Muscle of back (tissue), 11 donors: ENCODE results near the gene STARD10. TPM values are rescaled to one million over a fixed set of nuclear protein-coding genes. Genes with fewer than 3 reads are reported as not detected.
"Not testable (repeated sequence)": the region's sequence is repeated elsewhere in the genome, so short reads cannot be mapped to it uniquely, and the experiment has no call there.

Source experiments
- DNase-seq, 3 donors: peaks; one replicate each; pipeline versions ENCODE4 v3.0.0 to v3.0.0-alpha.2; 2013
- polyA plus RNA-seq, 10 donors: library from polyadenylated mRNA; unstranded; fragments of 120-200 nt; gene quantifications; one replicate each; pipeline ENCODE4 v1.2.1, GENCODE V29; 2013; ENCODE audit not compliant: insufficient read length in 10 of 10

The STARD10 gene
- polyA plus RNA-seq, 10 donors, result 36.9 to 68.3 (median 46.8) TPM

- DNase-seq, result no peak
Measured at GRCh38 chr11:72828081-72828567, 34.3 kb upstream of the STARD10 start.

GRCh38 chr11:72827656-72828055 is 33.8 kb upstream of the STARD10 start:
- DNase-seq, result not testable (repeated sequence)

- DNase-seq, result no peak
Measured at GRCh38 chr11:72826942-72827480, 33.2 kb upstream of the STARD10 start.

- no peak for DNase-seq
Measured at GRCh38 chr11:72826191-72826941, 32.5 kb upstream of the STARD10 start.

- no peak for DNase-seq
Measured at GRCh38 chr11:72825661-72826060, 31.8 kb upstream of the STARD10 start.

- DNase-seq, result no peak
Measured at GRCh38 chr11:72824811-72825505, 31.1 kb upstream of the STARD10 start.

- no peak for DNase-seq
Measured at GRCh38 chr11:72824020-72824419, 30.2 kb upstream of the STARD10 start.

GRCh38 chr11:72823105-72823804 is 29.4 kb upstream of the STARD10 start:
- DNase-seq, result no peak

- peak; percentile 89 to 96 (median 96) for DNase-seq
Measured at GRCh38 chr11:72821920-72822799, 28.3 kb upstream of the STARD10 start.

GRCh38 chr11:72821221-72821919 is 27.5 kb upstream of the STARD10 start:
- no peak for DNase-seq

- no peak for DNase-seq
Measured at GRCh38 chr11:72820439-72821139, 26.7 kb upstream of the STARD10 start.

- no peak for DNase-seq
Measured at GRCh38 chr11:72818971-72819370, 25.1 kb upstream of the STARD10 start.

GRCh38 chr11:72817966-72818365 is 24.1 kb upstream of the STARD10 start:
- DNase-seq, result no peak

GRCh38 chr11:72816404-72816990 is 22.6 kb upstream of the STARD10 start:
- no peak for DNase-seq

- DNase-seq, result no peak
Measured at GRCh38 chr11:72815110-72815618, 21.3 kb upstream of the STARD10 start.

GRCh38 chr11:72814286-72815109 is 20.7 kb upstream of the STARD10 start, which contains the start of gene ATG16L2:
Gene ATG16L2, plus strand, starts transcription at chr11:72814411. Its CDS starts 35 bp downstream, at chr11:72814446.
- DNase-seq, result peak; percentile 83 to 96 (median 91)

- DNase-seq, result no peak
Measured at GRCh38 chr11:72813740-72814285, 20.0 kb upstream of the STARD10 start.
